ENCODE data around the gene SLC16A7.

GRCh38 chr12:59646636-59647035 is 50.8 kb downstream of the SLC16A7 start:
- TF ChIP-seq, protein P1, sequence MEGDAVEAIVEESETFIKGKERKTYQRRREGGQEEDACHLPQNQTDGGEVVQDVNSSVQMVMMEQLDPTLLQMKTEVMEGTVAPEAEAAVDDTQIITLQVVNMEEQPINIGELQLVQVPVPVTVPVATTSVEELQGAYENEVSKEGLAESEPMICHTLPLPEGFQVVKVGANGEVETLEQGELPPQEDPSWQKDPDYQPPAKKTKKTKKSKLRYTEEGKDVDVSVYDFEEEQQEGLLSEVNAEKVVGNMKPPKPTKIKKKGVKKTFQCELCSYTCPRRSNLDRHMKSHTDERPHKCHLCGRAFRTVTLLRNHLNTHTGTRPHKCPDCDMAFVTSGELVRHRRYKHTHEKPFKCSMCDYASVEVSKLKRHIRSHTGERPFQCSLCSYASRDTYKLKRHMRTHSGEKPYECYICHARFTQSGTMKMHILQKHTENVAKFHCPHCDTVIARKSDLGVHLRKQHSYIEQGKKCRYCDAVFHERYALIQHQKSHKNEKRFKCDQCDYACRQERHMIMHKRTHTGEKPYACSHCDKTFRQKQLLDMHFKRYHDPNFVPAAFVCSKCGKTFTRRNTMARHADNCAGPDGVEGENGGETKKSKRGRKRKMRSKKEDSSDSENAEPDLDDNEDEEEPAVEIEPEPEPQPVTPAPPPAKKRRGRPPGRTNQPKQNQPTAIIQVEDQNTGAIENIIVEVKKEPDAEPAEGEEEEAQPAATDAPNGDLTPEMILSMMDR (IDR thresholded peaks at IDR 0.05; ENCODE audit: poor library complexity, severe bottlenecking) = no peak
- TF ChIP-seq TAF1 (IDR thresholded peaks at IDR 0.05; ENCODE audit: low read depth) = no peak
- TF ChIP-seq, protein P2, sequence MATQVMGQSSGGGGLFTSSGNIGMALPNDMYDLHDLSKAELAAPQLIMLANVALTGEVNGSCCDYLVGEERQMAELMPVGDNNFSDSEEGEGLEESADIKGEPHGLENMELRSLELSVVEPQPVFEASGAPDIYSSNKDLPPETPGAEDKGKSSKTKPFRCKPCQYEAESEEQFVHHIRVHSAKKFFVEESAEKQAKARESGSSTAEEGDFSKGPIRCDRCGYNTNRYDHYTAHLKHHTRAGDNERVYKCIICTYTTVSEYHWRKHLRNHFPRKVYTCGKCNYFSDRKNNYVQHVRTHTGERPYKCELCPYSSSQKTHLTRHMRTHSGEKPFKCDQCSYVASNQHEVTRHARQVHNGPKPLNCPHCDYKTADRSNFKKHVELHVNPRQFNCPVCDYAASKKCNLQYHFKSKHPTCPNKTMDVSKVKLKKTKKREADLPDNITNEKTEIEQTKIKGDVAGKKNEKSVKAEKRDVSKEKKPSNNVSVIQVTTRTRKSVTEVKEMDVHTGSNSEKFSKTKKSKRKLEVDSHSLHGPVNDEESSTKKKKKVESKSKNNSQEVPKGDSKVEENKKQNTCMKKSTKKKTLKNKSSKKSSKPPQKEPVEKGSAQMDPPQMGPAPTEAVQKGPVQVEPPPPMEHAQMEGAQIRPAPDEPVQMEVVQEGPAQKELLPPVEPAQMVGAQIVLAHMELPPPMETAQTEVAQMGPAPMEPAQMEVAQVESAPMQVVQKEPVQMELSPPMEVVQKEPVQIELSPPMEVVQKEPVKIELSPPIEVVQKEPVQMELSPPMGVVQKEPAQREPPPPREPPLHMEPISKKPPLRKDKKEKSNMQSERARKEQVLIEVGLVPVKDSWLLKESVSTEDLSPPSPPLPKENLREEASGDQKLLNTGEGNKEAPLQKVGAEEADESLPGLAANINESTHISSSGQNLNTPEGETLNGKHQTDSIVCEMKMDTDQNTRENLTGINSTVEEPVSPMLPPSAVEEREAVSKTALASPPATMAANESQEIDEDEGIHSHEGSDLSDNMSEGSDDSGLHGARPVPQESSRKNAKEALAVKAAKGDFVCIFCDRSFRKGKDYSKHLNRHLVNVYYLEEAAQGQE (IDR thresholded peaks at IDR 0.05; ENCODE audit: borderline replicate concordance) = no peak
- no peak for TF ChIP-seq EZH2 (IDR thresholded peaks at IDR 0.05; ENCODE audit: borderline replicate concordance, insufficient read depth, low read length, poor library complexity, severe bottlenecking)
- no peak for TF ChIP-seq EP300 (conservative IDR thresholded peaks at IDR 0.05; ENCODE audit: poor library complexity, severe bottlenecking)
- TF ChIP-seq MXI1 (conservative IDR thresholded peaks at IDR 0.05; ENCODE audit: poor library complexity, severe bottlenecking) = no peak
